ENCODE results near the gene PHF2. TPM values are rescaled to one million over a fixed set of nuclear protein-coding genes. Genes with fewer than 3 reads are reported as not detected.
"Not testable (repeated sequence)": the region's sequence is repeated elsewhere in the genome, so short reads cannot be mapped to it uniquely, and the experiment has no call there.

PHF2 gene
- polyA plus RNA-seq, 12 donors = 29.8 to 41.0 (median 36.1) TPM; not detected in 1

DNA sequence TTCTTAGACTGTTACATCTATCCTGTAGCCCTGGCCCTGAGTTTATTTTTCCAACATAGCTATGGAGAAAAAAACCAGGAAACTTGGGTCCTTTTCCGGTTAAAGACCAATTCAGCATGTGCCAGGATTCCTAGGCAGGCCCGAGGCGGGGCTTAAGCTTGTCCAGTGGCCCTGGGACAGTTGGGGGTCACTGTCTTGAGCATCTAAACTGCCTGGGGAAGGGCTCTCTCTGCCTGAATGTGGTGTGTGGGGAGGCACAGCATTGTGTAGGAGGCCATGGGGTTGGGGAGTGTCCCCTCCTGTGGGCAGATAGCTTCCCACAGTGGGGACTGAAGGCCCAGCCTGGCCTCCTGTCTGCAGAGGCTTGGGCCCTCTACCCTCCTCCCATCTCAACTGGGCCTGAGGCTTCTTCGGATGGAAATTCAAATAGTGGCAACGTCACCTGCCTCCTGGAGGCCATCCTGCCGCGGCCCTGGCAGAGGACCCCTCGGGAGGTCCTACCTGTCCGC, 88.8 kb downstream of the PHF2 start:
- DNase-seq = no peak

DNA sequence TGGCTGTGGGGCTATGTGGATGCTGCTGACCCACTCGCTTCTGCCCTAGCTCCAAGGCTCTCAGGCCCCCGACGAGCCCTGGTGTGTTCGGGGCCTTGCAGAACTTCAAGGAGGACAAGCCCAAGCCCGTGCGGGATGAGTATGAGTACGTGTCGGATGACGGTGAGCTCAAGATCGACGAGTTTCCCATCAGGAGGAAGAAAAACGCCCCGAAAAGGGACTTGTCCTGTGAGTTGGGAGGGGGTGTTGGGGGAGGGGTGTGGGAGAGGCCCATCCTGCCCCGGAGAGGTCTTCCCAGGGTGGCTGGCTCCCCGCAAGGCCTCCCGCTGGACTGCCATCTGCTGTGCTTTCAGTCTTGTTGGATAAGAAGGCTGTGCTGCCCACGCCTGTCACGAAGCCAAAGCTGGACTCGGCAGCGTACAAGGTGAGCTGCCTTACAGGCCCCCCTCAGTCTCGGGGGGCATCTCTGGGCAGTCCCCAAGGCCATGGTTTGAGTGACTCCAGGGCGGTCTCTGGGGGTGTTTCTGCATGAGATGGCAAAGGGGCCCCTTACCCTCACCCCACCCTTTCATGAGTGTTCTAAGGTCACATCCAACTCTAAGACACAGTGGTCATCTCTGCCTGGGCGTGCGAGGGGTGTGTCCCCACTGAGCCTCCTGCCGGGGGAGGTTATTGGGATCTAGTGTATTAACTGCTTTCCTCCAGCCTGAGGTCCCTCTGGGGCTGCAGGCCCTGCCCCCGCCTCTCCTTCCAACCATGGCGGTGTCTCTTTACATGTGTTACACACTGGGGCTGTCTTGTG, 89.5 kb downstream of the PHF2 start:
- no peak for DNase-seq

DNA sequence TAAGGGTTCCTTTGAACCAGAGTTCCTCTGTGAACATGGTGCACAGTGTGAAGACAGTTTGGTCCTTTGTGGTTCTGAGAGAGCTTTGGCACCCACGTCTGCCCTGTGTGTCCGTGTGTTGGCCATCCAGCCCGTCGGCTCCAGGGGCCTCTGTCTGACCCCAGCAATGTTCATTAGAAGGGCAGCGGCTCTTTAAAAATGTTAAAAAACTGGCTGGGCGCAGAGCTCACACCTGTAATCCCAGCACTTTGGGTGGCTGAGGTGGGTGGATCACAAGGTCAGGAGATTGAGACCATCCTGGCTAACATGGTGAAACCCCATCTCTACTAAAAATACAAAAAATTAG, 90.0 kb downstream of the PHF2 start:
- not testable (repeated sequence) for DNase-seq

GRCh38 chr9:93667006-93667405, 90.6 kb downstream of the PHF2 start:
- no peak for DNase-seq

DNA sequence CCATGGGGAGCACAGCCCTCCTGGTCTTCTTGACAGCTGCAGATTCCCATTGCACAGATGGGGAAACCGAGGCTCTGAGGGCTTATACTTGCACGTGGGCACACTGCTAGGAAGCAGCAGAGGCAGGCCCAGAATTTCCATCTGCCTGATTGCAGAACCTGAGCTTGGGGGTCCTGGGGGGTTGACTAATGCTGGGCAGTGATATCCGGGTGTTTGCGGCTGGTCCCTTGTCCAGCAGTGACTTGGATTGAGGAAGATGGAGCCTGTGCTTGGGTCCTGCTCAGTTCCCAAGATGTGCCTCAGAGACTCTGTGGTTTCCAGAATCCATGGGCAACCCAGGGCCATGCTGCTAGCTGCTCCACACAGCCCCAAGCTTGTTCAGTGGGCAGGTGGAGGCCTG, 91.2 kb downstream of the PHF2 start:
- no peak for DNase-seq

DNA sequence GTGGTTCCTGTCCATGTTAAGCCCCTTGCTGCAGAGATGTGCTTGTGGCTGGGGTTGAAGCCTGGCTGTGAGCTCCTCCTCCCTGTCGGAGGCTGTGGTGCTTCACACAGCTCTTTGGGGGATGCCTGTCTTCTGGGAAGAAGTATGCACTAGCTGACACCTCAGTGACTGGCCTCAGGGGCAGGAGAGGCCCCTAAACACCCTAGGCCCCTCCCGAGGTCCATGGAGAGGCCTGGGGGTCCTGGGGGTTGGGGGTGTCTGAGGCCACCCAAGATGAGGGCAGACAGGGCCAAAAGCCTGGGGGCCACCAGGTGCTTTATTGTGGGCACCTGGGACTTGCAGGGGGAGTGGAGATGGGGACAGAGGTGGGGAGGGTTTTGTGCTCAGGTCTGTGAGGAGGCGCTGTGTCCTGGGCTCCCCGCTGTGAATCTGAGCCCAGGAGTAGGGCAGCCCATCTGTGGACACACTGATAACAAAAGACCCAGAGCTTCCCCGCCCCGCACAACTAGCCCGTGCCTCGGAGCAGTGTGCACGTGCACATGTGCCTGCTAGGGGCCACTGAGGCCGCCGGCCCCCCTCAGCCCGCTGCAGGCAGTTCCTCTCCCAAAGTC, 92.0 kb downstream of the PHF2 start:
- DNase-seq = no peak

DNA sequence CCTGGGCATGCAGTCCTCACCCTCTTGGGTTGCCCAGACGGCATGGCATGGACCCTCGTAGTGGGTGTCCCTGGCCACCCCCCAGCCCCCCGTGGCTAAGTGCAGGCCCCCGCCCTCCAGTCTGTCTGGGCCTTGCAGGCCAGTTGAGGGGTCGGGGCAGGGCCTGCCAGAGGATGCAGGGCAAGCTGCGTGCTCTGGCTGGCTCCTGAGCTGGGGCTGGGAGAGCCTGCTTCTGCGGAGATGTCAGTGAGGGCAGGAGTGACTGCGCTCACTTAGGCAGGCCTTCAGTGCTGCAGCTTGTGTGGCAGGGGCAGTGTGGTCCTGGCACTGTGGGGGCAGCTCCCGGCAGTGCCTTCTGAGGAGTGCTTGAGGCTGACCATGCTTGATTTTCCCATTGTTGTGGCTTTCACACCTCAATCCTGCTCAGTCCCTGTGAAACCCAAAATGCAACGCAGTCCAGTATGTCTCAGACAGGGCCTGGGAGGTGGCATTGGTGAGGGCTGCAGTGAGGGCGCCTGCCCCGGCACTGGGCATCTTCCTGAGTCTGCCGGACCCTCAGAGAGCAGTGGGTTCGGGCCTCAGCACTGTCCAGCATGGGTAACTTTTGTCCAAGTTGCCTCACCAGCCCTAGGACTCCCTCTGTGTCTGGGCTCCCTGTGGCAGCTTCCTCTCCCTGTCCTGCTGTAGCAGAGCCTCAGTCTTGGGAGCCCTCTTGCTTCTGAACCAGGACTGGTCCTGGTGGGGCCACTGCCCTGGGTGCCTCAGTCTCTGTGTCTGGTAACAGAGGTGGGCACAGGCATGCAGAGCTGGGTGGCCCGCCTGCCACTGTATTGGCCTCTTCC, 93.0 kb downstream of the PHF2 start:
- DNase-seq = no peak

DNA sequence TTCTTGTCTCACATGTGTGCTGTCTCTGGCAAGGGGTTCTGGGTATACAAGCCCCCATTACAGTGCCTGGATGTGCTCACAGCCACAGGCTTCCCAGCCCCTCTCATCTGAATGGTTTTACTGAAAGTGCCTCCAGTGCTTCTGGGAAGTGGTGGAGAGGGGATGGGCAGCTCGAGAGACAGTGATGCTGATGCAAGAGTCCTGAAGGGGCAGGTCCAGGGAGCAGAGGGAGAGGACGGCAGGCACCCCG, 93.5 kb downstream of the PHF2 start:
- no peak for DNase-seq

DNA sequence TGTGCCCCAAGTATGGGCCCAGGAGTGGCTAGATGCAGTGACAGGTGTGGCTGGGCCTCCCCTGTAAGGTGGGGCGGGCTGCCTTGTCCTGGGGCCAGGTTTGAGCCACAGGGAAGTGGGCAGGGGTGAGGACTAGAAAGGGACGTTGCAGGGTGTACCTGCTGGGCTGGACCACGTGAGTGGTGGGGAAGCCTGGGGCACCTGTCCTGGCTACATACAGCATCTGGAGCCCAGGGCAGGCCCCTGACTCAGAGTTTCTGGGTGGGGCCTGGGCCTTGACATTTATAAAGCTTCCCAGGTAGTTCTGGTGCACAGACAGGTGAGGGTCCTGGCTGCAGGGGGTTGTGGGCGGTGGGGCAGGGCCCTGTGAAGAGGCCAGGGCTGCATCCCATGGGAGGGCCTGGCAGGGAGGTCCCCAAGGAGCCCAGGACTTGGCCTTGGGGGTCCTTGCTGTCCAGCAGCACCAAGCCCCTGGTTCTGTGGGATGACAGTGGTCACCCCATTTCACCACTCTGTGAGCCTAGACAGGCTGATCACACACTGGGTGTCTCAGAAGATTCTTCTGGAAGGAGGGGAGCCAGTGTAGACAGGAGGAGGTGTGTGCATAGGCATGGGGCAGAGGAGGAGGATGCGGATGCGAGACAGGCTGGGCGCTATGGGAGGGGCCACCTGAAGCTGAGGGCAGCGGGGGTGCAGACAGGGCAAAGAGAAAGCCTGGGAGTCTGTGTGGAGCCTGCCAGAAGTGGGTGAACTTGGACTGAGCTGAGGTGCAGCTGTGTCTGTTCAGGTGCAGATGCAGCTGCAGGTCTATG, 94.0 kb downstream of the PHF2 start:
- no peak for DNase-seq

GRCh38 chr9:93671020-93671338, 94.6 kb downstream of the PHF2 start:
- no peak for DNase-seq

GRCh38 chr9:93672330-93673020, 96.1 kb downstream of the PHF2 start:
- not testable (repeated sequence) for DNase-seq

DNA sequence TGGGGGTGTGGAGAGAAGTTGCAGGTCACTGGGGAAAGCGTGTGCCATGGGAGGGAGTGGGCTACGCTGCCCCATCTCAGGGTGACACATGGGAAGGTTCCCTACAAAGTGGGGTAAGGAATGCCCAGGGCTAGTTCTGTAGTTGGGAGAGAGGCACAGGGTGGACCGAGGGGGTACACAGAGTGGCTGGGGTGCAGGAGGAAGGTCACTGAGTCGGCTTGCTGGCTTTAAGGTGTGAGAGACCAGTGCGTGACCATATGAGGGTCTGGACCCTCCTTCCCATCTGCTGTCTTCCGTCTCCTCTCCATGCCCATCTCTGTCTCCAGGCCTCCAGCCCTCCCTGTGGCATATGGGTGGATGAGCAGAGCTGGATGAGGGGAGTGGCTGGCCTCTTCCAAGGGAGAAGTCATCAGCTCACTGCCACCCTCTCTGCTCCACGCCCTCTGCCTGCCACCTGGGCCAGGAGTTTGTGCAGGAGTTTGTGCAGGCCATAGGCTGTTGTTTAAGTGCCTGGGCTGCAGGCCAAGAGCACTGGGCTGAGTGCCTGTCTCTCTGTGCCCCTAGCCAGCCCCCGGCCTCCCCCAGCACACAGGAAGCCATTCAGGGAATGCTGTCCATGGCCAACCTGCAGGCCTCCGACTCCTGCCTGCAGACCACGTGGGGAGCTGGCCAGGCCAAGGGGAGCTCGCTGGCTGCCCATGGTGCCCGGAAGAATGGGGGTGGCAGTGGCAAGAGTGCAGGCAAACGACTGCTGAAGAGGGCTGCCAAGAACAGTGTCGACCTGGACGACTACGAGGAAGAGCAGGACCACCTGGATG, 96.8 kb downstream of the PHF2 start:
- DNase-seq = no peak

- DNase-seq = no peak
Measured at GRCh38 chr9:93673839-93674334, 97.5 kb downstream of the PHF2 start.

- no peak for DNase-seq
Measured at GRCh38 chr9:93674580-93675335, 98.4 kb downstream of the PHF2 start.

GRCh38 chr9:93675336-93676150, 99.2 kb downstream of the PHF2 start:
- DNase-seq = no peak

- no peak for DNase-seq
Measured at GRCh38 chr9:93676310-93677047, 100.1 kb downstream of the PHF2 start.

- no peak for DNase-seq
Measured at GRCh38 chr9:93677048-93677571, 100.7 kb downstream of the PHF2 start.

Data from muscle of arm (tissue), 12 donors.